NB4 (cell line): ENCODE data around the gene SFTPA2.
"Not testable (repeated sequence)": the region's sequence is repeated elsewhere in the genome, so short reads cannot be mapped to it uniquely, and the experiment has no call there.

Experiments
- DNase-seq: peaks from one replicate; pipeline ENCODE4 v3.0.0; 2010; ENCODE audit warnings: low read depth
- H3K4me3 ChIP-seq: one replicate; pipeline ENCODE4 v1.5.1; 2011; ENCODE audit warnings: mild to moderate bottlenecking, low read depth, low read length, moderate library complexity
- MYC ChIP-seq: IDR thresholded peaks from 2 replicates; pipeline ENCODE4 v1.6.1; 2011; ENCODE audit warnings: low read depth, low read length
- TF ChIP-seq, protein P1 (sequence below): IDR thresholded peaks from 2 replicates; pipeline ENCODE4 v1.6.1; 2011; ENCODE audit warnings: low read depth, low read length

The SFTPA2 gene

DNA sequence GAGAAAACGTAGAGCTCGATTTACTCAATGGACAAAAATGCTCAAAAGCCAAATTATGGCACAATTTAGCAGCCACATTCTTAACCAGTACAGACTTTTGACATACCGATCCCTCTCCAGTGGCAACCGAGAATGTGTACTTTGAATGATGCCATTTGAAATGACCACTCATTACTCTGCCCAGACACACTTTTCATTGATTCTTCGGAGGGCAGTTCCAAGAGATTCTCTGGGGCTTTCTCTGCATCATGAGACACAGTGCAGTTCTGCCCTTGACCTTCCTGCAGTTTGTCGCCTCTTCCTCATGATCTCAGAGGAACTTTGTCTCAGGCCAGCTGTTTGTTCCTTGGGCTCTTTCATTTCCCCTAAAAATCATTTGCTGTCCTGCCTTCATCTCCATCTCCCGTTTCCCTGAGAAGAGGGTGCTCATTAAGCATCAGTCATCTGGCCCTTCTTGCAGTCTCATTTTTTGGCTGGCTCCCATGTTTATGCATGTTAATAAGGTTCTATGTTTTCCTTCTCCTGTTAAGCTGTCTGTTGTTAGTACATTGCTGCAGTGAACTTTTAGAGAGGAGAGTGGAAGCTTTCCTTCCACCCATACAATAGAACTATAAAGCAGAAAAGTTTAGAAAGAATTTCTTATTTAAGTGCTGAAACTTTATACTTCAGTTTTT is 43.5 kb downstream of the SFTPA2 start:
- not testable (repeated sequence) for H3K4me3 ChIP-seq, DNase-seq

GRCh38 chr10:79511891-79512583 is 48.2 kb downstream of the SFTPA2 start, which contains the start of gene EIF5AL1:
Gene EIF5AL1, plus strand, starts transcription at chr10:79512533. Its CDS starts 117 bp downstream, at chr10:79512650.
- H3K4me3 ChIP-seq, DNase-seq: not testable (repeated sequence)

DNA sequence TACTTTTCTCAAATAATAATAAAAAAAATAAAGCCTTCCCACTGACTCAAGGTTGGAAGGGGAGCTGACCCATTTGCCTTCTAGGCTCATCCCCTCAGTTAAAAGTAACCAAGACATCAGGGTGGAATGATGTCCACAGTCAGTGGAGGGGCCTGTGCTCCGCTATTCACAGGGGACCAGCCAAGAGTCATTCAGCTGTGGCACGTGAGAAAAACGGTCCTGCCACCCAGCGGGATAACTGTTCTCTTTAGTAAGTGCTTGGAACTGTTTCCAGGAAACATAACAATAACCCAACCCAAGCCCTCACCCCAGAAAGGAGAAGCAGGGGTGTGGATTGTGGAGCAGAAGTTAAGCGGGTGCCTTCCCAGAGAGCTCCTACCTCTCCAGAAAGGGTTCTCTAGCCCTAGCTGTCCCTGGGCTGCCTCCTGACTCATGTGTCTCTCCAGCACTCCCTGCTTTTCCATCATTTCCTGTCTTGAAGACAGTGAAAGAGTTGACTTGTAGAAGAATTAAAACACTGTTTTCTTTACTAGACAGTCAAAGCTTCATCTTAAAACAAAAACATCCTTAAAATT is 50.2 kb downstream of the SFTPA2 start:
- not testable (repeated sequence) for H3K4me3 ChIP-seq, DNase-seq

DNA sequence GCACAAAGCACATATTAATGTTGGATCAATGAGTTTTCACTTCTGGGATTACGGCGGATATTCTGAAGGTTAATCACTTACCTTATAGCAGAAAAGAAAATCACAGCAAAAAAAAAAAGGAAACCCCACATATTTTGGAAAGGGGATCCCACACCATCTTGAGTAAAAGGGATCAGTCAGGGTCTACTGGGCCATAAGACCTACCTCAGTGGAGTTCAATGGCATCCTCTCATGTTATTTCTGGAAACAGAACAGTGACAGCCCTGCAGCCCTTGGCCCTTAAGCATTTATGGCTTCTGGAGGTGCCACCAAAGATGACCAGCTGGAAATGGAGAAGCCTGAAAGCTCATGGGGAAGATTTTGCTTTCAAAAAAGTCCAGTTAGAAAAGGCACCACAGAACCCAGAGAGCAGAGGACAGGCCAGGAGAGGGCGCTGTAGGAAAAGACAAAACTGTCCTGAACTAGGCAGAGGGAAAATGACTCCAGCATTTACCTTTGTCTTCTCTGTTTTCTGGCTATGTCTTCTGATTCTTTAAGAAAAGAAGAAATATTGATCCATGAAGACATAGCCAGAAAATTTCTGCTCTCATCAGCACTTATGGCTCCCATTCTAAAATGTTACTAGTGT is 50.8 kb downstream of the SFTPA2 start:
- H3K4me3 ChIP-seq, DNase-seq: not testable (repeated sequence)

GRCh38 chr10:79508245-79508644 is 52.0 kb downstream of the SFTPA2 start:
- not testable (repeated sequence) for H3K4me3 ChIP-seq, DNase-seq

GRCh38 chr10:79507440-79508167 is 52.6 kb downstream of the SFTPA2 start:
- H3K4me3 ChIP-seq, result no peak overlapping the region
- DNase-seq, result no peak
- no peak for TF ChIP-seq MYC
- TF ChIP-seq, protein P1, sequence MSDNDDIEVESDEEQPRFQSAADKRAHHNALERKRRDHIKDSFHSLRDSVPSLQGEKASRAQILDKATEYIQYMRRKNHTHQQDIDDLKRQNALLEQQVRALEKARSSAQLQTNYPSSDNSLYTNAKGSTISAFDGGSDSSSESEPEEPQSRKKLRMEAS, result no peak
